Measurements from ENCODE around the gene GLIS1.

Gene GLIS1

GRCh38 chr1:53629101-53629691 is 109.8 kb downstream of the GLIS1 start:
- peak; percentile 89 for DNase-seq

- DNase-seq: no peak
These were observed 110.5 kb downstream of the GLIS1 start for GRCh38 chr1:53628286-53628955.

- no peak for DNase-seq
These were observed 111.3 kb downstream of the GLIS1 start for GRCh38 chr1:53627666-53628065.

- no peak for DNase-seq
These were observed 111.9 kb downstream of the GLIS1 start for GRCh38 chr1:53627031-53627430.

- DNase-seq: no peak
These were observed 112.3 kb downstream of the GLIS1 start for GRCh38 chr1:53626616-53627015.

GRCh38 chr1:53625766-53626520 is 113.0 kb downstream of the GLIS1 start:
- no peak for DNase-seq

- no peak for DNase-seq
These were observed 113.9 kb downstream of the GLIS1 start for GRCh38 chr1:53625049-53625448.

GRCh38 chr1:53622531-53622930 is 116.4 kb downstream of the GLIS1 start:
- DNase-seq: no peak

- no peak for DNase-seq
These were observed 117.8 kb downstream of the GLIS1 start for GRCh38 chr1:53621144-53621543.

- peak; percentile 20 for DNase-seq
These were observed 118.7 kb downstream of the GLIS1 start for GRCh38 chr1:53620061-53620855.

- no peak for DNase-seq
These were observed 119.5 kb downstream of the GLIS1 start for GRCh38 chr1:53619367-53620060.

- DNase-seq: no peak
These were observed 120.2 kb downstream of the GLIS1 start for GRCh38 chr1:53618500-53619366.

- no peak for DNase-seq
These were observed 121.0 kb downstream of the GLIS1 start for GRCh38 chr1:53617851-53618499.

GRCh38 chr1:53617382-53617781 is 121.6 kb downstream of the GLIS1 start:
- DNase-seq: no peak

GRCh38 chr1:53616927-53617326 is 122.0 kb downstream of the GLIS1 start:
- DNase-seq: no peak

GRCh38 chr1:53616511-53616910 is 122.5 kb downstream of the GLIS1 start:
- DNase-seq: no peak

- DNase-seq: no peak
These were observed 123.9 kb downstream of the GLIS1 start for GRCh38 chr1:53615101-53615500.

GRCh38 chr1:53614231-53615021 is 124.5 kb downstream of the GLIS1 start:
- no peak for DNase-seq

- DNase-seq: no peak
These were observed 130.3 kb downstream of the GLIS1 start for GRCh38 chr1:53608676-53609075.

GRCh38 chr1:53608071-53608470 is 130.9 kb downstream of the GLIS1 start:
- no peak for DNase-seq

Measured in NCI-H1694 (cell line).